ENCODE measurements around the gene SEMA3D.

DNA sequence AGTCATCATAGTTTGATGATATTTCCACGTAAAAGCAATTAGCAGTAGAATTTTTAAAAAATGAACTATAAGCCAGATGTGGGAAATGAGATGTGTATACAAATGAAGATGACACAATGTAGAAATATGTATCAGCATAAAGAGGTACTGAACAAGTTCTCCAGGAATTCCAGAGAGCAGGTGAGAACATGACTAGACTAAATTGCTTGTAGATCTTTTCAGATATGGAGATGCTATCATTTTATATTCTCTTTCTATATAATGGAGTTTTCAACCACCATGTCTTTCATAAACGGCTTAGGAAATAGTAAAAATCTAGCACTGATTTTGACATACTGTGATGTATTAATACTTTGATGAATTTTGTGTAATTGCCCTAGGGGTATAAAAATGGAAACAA lies 130.9 kb downstream of the SEMA3D start:
- TF ChIP-seq, protein P1, sequence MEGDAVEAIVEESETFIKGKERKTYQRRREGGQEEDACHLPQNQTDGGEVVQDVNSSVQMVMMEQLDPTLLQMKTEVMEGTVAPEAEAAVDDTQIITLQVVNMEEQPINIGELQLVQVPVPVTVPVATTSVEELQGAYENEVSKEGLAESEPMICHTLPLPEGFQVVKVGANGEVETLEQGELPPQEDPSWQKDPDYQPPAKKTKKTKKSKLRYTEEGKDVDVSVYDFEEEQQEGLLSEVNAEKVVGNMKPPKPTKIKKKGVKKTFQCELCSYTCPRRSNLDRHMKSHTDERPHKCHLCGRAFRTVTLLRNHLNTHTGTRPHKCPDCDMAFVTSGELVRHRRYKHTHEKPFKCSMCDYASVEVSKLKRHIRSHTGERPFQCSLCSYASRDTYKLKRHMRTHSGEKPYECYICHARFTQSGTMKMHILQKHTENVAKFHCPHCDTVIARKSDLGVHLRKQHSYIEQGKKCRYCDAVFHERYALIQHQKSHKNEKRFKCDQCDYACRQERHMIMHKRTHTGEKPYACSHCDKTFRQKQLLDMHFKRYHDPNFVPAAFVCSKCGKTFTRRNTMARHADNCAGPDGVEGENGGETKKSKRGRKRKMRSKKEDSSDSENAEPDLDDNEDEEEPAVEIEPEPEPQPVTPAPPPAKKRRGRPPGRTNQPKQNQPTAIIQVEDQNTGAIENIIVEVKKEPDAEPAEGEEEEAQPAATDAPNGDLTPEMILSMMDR (IDR thresholded peaks at IDR 0.05; ENCODE audit: extremely low read depth in 1 of 2, insufficient read depth in 1 of 2, low read depth in 1 of 2, low read length in 2 of 2): no peak
- no peak for TF ChIP-seq EZH2 (IDR thresholded peaks at IDR 0.05; ENCODE audit: borderline replicate concordance, low read depth, low read length, severe bottlenecking)
- TF ChIP-seq POLR2AphosphoS5 (IDR thresholded peaks at IDR 0.05; ENCODE audit: insufficient read depth, low read depth, low read length): no peak
- TF ChIP-seq POLR2A (IDR thresholded peaks at IDR 0.05; ENCODE audit: low read depth, low read length): no peak
- TF ChIP-seq, protein P2, sequence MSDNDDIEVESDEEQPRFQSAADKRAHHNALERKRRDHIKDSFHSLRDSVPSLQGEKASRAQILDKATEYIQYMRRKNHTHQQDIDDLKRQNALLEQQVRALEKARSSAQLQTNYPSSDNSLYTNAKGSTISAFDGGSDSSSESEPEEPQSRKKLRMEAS (IDR thresholded peaks at IDR 0.05; ENCODE audit: insufficient read depth, insufficient read length): no peak
- TF ChIP-seq MYC (IDR thresholded peaks at IDR 0.05; ENCODE audit: low read depth, low read length): no peak
- TF ChIP-seq JUN (IDR thresholded peaks at IDR 0.05; ENCODE audit: borderline replicate concordance, insufficient read depth, insufficient read length, low read depth): no peak
- TF ChIP-seq GATA2 (IDR thresholded peaks at IDR 0.05; ENCODE audit: insufficient read depth, insufficient read length, low read depth, low read length): no peak

All from endothelial cell of umbilical vein (primary cell).